KOPT-K1 (cell line): ENCODE results near the gene NINJ2.

Experiments
- H3K27ac ChIP-seq: fragments of 200-600 bp; sonication (generic); 2 replicates; pipeline ENCODE4 v1.5.1; 2016; ENCODE audit warnings: antibody characterized with exemption, mild to moderate bottlenecking, low read depth, low read length; ENCODE audit not compliant: poor library complexity, severe bottlenecking
- H3K36me3 ChIP-seq: fragments of 200-600 bp; sonication (generic); 2 replicates; pipeline ENCODE4 v1.5.1; 2017; ENCODE audit warnings: antibody characterized with exemption, mild to moderate bottlenecking, low read length, moderate library complexity; ENCODE audit not compliant: insufficient read depth
- H3K9me3 ChIP-seq: fragments of 200-600 bp; sonication (generic); 2 replicates; pipeline ENCODE4 v1.5.1; 2017; ENCODE audit warnings: antibody characterized with exemption, low read length, mild to moderate bottlenecking; ENCODE audit not compliant: insufficient read depth, poor library complexity, severe bottlenecking

The NINJ2 gene

DNA sequence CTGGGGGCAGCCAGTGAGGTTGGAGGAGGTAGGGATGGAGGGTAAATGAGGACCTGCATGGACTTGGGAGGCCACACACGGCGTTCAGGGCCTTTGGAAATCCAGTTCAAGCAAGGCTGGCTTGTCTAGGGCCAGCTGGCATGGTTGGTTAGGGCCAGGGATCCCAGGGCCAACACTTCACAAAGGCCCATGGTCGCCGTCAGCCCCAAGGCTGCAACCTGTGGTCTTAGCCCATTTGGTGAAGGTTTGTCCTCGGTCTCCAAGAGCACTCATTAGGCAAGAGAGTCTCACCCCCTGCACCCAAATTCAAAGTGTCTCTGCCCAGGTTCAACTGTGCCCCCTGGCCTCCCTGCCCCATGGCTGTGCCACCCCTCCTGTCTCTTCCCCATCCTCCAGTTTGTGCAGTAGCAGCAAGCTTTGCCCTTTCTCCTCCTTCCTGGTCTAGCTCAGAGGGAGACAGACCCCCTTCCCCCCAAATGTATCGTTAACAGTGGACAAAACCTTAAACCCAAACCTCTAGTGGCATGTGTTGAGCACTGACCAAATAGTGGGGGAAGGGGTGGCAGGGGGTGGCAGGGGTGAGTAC, 94.1 kb downstream of the NINJ2 start:
- Histone ChIP-seq H3K36me3 (no peaks in the 10 kb centered on the region), H3K9me3 (no peaks in the 10 kb centered on the region), H3K27ac (peak overlapping the region; percentile 49)

DNA sequence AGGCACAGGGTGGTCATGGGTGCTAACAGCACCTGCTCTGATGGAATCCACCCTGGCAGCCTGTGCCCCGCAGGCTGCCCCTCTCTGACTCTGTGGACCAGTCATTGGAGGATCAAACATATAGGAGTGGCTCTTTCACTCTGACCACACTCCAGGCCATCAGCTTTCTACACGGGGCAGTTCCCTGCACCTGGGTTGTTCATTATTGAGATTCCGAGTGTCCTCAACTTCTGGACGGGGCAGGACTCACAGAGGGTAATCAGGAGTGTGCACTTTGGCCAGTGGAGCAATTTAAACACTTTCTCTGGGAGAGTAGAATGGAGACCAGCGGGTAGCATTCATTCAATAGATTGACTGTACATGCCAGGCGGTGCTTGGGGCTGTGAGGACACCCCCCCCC, 94.8 kb downstream of the NINJ2 start:
- H3K27ac ChIP-seq: no peak overlapping the region
- no peaks in the 10 kb centered on the region for H3K36me3 ChIP-seq
- no peaks in the 10 kb centered on the region for H3K9me3 ChIP-seq

DNA sequence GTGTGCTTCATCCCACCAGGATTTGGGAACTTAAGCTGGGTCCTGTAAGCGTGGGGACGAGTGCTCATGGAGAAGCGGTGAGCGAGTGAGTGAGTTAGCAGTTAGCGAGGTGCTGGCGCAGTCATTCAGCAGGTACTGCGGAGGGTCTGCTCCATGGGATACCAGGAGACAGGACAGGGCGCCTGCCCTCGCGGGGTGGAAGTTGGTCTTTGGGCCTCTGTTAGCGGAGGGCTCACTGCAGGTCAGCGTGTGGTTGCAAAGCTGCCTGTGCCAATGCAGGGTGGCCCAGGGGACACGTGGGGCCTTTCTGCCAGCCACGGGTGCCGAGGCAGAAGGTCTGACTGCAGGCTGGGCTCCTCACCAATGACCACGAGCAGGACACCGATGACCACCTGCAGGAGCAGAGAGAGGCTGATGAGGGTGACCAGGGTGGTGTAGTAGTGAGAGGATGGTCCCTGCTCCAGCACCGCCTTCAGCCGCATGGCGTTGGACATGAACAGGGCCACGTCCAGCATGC, 97.6 kb downstream of the NINJ2 start:
- peak overlapping the region; percentile 91 for H3K27ac ChIP-seq
- no peaks in the 10 kb centered on the region for H3K36me3 ChIP-seq
- no peaks in the 10 kb centered on the region for H3K9me3 ChIP-seq

DNA sequence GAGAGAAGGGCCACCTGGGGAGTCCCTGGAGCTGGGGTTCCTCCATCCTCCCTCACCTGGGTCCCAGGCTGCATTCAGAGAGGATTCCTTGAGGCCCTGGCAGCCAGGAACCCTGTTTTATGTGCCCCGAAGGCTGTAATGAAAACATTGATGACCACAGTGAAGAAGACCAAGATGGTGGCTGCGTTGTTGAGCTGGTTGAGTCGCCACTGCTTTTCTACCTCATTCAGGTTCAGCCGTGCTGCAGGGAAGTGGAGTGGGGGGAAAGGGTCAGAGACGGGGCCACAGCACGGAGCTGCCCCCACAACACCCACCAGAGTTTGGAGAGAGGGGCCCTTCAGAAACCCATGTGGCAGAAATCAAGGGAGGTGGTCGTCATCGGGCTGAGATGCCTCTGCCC, 98.1 kb downstream of the NINJ2 start:
- Histone ChIP-seq H3K27ac (peak overlapping the region; percentile 91), H3K36me3 (no peaks in the 10 kb centered on the region), H3K9me3 (no peaks in the 10 kb centered on the region)

DNA sequence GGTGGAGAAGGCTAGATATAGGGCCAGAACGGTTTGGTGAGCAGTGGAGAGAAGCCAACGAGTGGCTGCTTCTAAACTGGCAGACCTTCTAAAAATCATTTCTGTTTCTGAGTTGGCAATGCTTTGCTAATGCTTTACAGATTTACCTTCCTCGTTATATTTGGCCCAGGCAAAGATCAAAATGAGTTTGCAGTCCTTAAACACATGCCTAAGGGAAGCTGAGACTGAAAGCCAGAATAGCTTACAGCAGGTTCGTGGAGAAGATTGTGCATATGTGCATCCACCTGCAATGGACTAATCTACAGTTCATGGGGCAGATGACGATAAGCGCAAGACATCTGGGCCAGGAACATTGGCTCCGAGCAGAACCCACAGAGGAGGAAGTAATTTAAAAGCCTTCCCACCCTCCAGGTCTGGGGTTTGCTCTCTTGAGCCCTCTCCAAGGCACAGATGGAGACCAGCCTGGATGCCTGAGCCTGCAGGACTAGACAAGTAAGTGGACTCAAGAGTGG, 99.4 kb downstream of the NINJ2 start:
- H3K36me3 ChIP-seq: no peaks in the 10 kb centered on the region
- H3K9me3 ChIP-seq: no peaks in the 10 kb centered on the region
- H3K27ac ChIP-seq: peak overlapping the region; percentile 91

DNA sequence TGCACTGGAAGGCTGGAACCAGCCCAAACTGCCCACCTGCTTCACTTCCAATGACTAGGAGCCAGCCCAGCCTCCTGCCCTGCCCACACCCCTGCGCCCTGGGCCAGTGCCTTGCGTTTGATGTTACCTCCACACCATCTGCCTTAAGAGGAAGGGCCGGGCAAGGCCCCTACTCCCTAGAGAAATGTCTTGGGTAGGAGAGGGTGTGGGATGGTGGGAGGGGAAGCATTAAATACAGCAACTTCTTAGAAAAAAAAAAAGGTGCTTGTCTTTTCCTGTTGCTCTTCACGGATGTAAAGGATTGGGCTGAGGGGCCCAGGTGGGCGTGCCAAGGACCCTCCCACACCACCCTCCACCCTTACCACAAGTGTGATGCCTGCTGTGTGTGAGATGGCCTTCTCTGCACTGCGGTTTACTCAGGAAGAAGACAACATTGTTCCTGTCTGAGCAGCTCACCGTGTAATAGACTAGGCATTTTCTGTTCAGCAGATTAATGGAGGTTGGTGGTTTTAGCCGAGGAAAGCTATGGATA, 99.9 kb downstream of the NINJ2 start:
- Histone ChIP-seq H3K27ac (peak overlapping the region; percentile 91), H3K9me3 (no peaks in the 10 kb centered on the region), H3K36me3 (no peaks in the 10 kb centered on the region)

DNA sequence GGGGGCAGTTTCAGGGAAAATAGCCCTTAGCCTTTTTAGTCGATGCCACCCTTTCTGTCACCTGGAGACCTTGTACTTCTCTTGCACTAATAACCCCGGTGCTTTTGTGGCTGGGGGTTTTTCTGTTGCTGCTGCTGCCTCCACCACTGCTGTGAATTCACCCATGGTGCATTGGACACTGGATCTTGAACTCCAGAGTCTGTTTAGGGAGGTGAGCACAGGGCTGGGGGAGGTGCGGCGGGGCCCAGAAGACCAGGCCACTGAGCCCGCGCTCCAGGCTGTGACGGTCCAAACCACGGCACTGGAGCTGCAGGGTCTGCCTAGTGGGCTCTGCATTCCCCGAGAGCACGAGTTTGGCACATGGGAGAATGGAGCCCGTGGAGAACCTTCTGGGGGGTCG, 100.6 kb downstream of the NINJ2 start:
- Histone ChIP-seq H3K36me3 (no peaks in the 10 kb centered on the region), H3K27ac (peak overlapping the region; percentile 91), H3K9me3 (no peaks in the 10 kb centered on the region)

DNA sequence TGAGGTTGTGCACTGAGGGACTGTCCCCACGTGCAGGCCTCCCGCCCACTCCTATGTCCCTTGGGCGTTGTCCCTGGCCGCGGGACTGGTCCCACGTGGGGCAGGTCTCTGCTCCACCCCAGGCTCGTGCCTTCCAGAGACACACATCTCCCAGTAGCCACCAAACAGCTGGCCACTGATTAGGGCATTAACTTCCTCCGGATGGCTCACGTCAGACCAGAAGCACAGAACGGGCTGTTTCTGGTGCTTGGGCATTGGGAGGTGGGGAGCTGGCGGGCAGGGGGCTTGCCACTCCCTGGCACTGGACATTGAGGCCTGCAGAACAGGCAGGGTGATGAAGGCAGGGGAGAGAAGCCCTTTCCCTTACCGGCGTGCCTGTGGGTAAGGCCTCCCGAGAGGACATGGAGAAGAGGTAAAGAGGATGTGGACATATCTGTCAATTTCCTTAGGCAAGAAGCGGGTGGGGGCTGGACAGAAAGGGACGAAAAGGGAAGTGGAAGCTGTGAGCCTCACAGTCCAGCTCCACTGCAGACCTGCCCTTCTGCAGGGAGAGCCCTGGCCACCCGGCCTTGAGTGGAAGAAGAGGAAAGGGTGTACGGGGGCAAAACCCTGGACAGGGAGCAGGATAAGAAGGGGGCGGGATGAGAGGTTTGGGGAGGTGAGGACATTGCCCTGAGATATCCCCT, 101.2 kb downstream of the NINJ2 start:
- H3K27ac ChIP-seq: peak overlapping the region; percentile 91
- no peaks in the 10 kb centered on the region for H3K9me3 ChIP-seq
- no peaks in the 10 kb centered on the region for H3K36me3 ChIP-seq

DNA sequence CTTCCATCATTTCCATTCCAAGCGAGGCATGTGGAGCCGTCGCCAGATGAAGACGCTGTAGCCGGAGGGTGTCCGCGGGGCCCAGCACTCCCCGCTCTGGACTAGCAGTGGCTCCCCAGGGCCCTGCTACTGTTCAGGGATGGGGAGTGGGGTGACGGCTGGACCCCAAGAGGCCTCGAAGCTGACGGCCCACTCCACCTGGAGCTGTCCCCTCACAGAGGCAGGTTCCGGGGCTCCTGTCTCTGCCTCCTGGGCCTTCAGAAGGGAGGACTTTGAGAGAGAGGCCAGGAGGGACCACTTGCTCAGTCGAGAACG, 101.9 kb downstream of the NINJ2 start:
- no peaks in the 10 kb centered on the region for H3K36me3 ChIP-seq
- H3K9me3 ChIP-seq: no peaks in the 10 kb centered on the region
- peak overlapping the region; percentile 91 for H3K27ac ChIP-seq

DNA sequence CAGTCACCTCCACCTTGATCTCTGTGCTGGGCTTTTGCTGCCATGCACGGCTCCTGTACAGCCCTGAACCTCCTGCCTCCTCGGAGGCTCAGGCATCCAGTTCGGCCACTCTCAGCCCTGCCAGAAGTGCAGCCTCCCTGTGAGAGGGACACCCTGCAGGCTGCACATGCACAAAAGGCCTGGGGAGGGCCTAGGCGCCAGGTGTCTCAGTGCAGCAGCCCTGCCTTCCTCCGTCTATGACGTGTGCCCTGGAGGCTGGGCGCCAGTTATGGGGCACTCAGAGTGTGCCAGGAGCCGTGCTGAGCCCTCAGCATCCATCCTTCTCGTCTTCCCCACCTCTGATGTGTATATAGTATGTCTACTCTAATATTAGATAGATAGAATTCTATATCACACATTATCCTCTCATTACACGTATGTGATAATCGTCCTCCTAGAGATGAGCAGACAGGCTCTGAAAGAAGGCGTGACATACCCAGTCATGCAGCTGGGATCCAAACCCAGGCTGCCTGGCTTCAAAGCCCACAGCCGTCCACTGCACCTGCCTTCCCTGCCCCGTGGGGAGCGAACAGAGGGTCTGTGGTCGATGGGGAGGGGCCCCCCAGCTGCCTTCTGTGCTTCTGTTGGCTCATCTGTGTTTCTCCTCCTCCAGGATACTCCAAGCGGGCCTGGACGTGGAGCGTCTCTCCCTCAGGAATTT, 102.4 kb downstream of the NINJ2 start:
- Histone ChIP-seq H3K36me3 (no peaks in the 10 kb centered on the region), H3K27ac (peak overlapping the region; percentile 91), H3K9me3 (no peaks in the 10 kb centered on the region)

DNA sequence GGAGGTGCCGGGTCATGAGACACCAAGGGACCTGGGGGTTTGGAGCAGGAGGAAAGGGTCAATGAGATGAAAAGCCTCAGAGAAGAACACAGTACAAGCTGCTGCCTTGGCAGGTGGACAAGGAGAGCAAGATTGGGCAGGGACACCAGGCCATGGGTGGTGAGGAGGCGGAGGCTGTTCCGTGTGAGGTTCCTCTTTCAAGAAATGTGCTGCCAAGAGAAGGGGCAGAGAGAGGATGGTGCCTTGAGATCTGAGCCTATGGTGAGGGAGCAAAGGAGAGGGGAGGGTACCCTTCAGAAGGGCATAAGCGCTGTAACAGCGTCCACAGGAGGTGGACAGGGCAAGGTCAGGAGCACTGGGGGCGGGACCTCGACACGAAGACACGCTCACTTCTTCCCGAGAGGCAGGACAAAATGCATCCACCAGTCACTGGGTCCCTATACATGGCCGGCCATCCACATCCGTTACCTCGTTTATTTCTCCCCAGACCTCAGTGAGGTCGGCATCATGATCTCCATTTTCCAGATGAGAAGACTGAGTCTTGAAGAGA, 103.3 kb downstream of the NINJ2 start:
- Histone ChIP-seq H3K36me3 (no peaks in the 10 kb centered on the region), H3K27ac (no peak overlapping the region), H3K9me3 (no peaks in the 10 kb centered on the region)

DNA sequence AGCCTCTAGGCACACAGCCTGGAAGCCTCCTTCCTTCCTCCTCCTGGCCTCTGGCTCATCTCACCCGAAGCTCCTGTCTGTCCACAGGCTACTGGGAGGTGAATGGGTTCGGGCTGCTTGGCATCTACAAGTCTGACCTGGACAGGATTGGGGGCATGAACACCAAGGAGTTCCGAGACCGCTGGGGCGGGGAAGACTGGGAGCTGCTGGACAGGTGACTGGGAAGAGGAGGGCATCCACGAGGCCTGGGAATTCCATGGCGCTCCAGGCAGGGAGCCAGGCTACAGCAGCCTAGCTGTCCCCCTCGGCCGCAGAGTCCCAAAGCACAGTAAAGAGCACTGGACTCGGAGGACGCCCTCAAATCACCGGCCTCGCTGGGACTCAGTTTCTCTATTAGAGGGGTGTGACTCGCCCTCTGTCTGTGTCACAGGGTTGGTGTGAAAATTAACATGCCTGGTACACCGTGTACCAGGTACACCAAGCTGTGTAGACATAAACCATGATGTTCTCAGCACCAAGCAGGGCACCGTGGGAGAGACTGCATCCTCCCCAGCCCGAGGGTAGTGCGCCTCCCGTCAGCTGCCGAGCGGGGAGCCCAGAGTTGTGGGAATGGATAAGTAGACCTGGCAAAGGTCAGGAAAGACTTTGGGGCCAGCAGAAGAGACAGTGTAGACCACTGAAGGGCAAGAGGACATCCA, 103.9 kb downstream of the NINJ2 start:
- H3K9me3 ChIP-seq: no peaks in the 10 kb centered on the region
- H3K36me3 ChIP-seq: no peaks in the 10 kb centered on the region
- H3K27ac ChIP-seq: no peak overlapping the region

DNA sequence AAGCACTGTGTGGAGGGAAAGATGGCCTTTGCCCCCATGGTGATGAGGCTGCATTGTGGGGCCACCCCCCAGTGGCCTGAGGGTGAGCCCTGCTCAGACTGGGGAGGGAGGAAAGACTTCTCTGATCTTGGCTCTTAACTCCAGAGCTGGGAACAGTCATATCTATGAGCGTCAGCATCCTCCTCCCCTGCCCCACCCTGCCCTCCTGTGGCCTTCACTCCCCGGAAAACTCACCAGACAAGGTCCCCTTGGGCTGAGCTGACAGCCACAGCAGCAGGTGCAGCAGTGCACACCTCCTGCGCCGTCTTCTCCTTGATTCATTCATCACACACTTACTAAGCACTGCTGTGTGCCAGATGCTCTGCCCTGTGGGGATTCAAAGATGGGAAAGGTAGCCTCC, 104.7 kb downstream of the NINJ2 start:
- H3K36me3 ChIP-seq: no peaks in the 10 kb centered on the region
- H3K9me3 ChIP-seq: no peaks in the 10 kb centered on the region
- H3K27ac ChIP-seq: no peak overlapping the region

DNA sequence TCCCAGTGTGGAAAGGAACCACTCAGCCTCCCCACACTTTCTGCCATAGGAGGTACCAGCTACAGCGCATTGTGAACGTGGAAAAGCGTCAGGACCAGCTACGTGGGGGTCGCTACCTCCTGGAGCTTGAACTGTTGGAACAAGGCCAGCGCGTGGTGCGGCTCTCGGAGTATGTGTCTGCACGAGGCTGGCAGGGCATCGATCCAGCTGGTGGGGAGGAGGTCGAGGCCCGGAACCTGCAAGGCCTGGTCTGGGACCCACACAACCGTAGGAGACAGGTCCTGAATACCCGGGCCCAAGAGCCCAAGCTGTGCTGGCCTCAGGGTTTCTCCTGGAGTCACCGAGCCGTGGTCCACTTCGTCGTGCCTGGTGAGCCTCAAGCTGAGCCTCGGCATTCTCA, 106.7 kb downstream of the NINJ2 start:
- Histone ChIP-seq H3K9me3 (no peaks in the 10 kb centered on the region), H3K36me3 (no peaks in the 10 kb centered on the region), H3K27ac (no peak overlapping the region)

DNA sequence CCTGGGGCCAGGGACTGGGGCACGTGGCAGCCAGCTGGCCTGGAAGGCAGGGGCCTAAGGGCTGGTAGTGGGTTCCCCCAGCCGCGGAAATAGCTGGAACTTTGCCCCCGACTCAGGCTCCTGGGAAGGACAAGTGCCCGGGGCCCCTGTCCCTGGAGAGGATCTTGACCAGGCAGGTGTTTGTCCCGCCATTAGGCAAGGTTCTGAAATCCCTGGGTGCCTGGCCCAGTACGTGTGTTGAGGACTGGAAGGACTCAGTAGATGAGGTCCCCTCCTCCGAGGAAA, 109.3 kb downstream of the NINJ2 start:
- H3K9me3 ChIP-seq: no peaks in the 10 kb centered on the region
- H3K36me3 ChIP-seq: no peaks in the 10 kb centered on the region
- H3K27ac ChIP-seq: peak overlapping the region; percentile 34
